HG02840 (cell line): ENCODE measurements around the gene TMEM123.

ENCODE experiments used
- ATAC-seq: cut with Tn5 transposase; IDR thresholded peaks from one replicate; pipeline ENCODE4 v1.9.1; 2021; ENCODE audit warnings: mild to moderate bottlenecking, moderate library complexity, moderate number of reproducible peaks; ENCODE audit not compliant: unreplicated experiment, low FRiP score

The TMEM123 gene, protein sequence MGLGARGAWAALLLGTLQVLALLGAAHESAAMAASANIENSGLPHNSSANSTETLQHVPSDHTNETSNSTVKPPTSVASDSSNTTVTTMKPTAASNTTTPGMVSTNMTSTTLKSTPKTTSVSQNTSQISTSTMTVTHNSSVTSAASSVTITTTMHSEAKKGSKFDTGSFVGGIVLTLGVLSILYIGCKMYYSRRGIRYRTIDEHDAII

DNA sequence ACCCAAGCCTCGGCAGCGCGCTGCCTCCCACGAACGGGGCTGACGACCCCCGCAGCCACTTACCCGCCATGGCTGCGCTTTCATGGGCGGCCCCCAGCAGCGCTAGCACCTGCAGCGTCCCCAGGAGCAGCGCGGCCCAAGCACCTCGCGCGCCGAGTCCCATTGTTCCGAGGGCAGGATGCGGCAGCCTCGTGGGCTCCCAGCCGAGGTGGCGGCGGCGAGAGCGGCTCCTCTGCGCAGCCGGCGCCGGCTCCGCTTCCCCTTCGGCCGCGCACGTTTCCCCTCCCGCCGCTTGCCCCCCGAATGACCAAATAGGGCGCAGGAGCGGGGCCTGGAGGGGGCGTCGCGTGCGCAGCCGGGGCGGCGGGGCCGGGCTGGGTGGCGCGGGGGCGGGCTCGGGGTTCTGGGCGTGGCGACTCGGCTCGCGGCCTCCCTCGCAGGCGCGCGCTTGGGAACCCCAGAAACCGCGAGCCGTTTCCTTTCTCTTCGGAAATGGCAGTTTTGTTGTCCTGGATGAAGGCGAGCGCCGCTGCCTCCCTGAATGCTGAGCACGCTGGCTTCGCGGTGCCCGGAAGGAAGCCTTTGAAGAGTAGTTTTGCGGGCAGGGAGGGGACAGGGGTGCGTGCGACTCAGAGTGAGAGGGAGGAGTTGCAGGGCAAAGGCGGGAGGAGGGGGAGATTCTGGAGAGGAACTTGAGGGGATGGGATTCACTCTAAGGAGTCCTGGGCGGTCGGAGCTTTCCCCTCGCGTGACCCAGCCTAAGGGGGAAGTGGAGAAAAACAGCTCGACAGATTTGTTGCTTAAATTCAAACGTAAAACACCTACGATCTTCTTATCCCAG, at the start of gene TMEM123:
TMEM123 (minus strand) TSS at position 305 of the 841 bp plus-strand sequence; CDS start at position 163, 142 bp downstream.
- peak; percentile 54 for ATAC-seq

DNA sequence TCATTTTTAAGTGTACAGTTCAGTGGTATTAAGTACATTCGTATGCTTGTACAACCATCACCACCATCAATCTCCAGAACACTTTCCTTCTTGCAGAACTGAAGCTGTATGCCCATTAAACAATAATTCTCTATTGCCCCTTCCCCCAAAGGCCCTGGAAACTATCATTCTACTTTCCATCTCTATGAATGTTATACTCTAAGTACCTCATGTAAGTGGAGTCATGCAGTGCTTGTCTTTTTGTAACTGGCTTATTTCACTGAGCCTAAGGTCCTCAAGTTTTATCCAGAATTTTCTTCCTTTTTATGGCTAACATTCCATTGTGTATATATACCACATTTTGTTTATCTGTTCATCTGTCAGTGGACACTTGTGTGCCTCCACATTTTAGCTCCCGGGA, 48.3 kb upstream of the TMEM123 start:
- no peak for ATAC-seq

DNA sequence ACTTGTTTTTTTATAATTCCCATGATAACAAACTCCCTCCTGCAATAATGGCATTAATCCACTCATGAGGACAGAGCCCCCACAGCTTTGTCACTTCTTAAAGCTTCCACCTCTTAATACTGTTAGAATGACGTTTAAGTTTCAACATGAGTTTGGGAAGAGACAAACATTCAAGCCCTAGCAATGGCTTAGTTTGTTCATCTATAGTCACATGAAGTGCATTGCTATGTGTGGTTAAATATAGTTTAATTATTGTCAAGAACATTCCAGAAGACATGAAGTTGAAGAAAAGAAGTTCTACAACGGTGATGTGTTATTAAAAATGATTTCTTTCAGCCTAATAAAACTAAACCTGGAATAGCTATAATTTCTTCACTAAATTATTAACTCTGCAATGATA, 47.4 kb upstream of the TMEM123 start:
- no peak for ATAC-seq

DNA sequence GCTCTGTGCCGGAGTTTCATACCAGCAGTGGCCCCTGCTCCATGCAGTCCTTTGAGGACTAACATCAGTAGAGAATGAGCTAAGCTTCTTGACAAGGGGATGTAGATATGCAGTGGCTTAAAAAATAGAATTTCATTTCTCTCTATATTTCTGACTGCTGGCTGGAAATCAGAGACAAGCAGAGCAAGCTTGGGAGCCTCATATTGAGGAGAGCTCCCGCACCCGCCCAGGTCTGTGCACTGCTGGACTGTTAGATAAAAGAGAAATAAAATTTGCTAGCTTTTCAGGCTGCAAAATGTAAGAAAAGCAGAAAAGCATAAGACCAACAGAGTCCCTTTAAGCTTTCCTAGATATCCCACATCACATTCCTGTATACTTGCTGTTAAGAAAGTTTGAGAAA, 46.6 kb upstream of the TMEM123 start:
- no peak for ATAC-seq

DNA sequence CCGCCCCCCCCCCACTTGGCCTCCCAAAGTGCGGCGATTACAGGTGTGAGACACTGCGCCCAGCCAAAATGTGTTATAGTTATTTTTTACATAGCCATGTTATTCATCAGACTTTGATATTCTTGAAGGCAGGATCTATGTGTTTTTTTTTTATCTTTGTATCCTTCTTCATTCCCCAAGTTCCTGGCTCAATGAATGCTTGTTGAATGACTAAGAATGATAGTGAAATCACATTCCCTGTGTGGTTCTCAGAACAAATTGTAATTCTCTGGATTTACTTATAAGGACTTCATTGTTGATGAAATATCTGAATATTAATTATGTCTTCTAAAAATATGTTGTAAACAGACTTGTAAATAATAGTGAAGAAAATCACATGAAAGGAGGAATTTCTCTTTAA, 44.5 kb upstream of the TMEM123 start:
- no peak for ATAC-seq

DNA sequence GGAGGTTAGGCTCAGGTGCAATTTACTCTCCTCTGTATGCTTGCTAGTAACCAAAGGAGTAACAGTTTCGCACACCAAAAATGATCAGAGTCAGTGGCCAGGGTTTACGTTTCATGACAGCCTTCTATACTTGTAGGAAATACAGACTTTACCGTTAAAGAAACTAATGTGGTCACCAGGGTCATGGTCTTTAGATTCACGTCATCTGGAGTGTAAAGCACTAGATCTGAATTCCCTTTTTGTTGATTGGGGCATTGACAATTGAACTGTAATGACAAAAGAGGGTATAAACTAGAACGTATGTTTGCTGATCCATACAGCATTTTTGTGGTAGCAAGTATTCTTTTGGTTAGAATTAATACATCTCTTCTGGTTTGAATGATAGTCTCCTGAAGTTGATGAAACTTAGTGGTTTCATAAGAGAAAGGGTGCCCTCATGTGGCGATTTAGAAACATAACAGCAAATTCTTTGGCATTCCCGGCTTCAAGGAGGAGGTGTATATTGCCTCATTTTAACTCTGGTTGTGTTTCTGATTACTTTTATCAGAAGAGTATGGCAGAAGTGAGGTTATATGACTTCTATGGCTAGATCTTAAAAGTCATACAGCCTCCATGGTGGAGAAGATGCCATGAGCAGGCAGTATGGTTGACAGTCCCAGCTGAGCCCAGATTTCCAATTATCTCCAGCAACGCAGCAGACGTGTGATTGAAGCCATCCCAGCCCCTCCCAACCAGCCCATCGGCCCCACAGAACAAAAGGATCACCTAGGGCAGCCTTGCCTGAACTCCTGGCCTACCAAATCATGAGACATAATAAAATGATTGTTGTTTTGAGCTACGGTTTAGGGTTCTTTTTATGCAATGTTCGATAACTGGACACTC, 42.8 kb upstream of the TMEM123 start:
- ATAC-seq = peak; percentile 75

DNA sequence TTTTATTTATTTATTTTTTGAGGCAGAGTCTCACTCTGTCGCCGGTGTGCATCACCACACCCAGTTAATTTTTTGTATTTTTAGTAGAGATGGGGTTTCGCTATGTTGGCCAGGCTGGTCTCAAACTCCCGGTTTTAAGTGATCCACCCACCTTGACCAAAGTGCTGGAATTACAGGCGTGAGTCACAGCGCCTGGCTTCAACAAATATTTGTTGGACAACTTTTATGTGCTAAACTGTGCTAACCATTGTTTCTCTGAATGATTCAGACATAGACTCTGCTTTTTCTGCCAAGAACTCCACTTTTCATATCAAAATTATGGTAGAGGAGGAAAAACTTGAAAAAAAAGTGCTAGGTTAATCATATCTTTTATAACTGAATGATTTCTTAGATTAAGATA, 41.7 kb upstream of the TMEM123 start:
- no peak for ATAC-seq

DNA sequence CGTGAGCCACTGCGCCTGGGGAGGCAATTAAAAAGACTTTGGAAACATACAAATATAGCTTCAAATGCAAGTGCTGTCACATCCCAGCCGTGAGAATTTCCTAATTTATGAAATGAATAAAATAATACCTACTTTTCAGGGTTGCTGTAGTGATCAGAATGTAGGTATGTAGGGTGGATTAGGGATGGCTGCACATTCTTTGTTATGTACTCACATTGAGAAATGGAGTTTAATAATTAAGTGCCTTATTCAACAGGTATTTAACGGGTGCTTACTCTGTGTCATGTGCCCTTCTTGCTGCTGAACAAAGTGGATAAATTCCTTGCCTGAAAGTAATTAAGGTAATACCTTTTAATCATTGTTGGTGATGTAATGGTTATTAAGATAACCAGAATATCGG, 41.0 kb upstream of the TMEM123 start:
- no peak for ATAC-seq

DNA sequence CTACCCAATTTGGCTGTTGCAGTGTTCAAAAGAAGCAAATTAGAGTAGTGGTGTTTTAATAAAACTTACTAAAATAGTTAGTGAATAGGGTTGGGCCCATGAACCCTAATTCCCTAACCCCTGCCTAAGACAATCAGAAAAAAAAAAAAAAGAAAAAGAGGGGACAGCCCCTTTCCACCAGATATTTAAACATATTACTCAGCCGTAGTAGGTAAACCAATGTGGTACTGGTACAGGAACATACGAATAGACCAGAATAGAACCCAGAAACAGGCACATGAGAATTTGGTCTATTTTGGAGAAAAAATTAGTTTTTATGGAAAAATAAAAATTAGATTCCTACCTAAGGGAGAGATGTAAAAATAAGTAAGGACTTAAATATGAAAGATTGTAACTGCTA, 39.4 kb upstream of the TMEM123 start:
- ATAC-seq = no peak

DNA sequence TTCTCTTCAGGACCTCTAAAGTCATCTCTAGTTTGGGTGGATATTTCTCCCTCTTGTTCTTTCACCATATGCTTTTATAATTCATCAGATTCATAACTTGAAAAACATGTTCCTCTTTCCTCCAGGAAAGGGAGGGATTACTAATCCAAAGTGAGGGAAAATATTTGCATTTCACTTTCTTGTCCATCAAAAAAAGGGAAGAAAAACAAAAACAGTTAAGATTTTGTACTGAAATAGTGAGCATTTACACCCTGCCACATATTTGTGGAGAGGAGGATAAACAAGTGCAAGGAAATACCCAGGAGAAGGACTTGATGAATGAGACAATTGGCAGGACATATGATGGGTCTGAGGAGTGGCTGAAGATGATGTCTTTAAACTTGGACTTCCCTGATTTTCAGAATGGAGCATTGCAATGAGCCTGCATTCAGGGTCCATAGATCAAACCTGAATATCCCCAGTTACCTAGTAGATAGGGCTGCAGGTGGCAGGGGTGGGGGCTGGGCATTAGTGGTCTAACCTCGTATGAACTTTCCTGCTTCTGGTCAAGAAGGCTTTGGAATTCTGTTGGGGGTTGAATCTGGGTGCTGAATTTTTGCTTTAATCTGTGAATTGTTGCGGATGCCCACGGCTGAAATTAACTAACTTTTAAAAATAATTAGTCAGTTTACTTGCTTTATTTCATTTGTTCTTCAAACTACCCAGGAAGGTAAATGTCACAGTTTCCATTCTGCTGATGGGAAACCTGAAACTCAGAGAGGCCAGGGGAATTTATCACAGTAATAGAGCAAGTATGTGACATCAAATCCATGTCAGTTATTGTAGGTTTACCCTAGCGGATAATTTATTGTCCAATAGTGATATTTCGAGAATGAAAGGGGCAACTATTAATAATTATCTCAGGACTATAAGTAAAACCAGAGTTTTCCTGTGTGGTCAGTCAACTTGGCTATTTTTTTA, 36.9 kb upstream of the TMEM123 start:
- no peak for ATAC-seq

DNA sequence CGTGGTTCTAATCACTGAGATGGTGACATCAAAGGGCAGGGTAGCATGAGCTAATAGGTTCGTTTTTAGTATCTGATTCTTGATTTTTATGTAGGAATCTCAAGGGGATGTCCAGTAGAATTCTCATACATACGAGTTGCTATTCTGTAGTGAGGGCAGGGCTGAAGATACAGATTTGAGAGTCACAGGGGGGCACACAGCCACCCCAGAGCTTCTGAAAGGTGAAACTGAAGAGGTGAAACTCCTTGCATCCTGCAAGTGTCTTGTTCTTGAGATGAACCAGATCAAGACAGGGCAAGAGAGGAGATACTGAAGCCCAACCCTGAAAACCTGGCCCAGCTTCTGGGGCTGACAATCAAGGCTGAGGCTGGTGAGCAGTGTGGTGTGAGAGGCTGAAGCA, 35.6 kb upstream of the TMEM123 start:
- peak; percentile 73 for ATAC-seq

DNA sequence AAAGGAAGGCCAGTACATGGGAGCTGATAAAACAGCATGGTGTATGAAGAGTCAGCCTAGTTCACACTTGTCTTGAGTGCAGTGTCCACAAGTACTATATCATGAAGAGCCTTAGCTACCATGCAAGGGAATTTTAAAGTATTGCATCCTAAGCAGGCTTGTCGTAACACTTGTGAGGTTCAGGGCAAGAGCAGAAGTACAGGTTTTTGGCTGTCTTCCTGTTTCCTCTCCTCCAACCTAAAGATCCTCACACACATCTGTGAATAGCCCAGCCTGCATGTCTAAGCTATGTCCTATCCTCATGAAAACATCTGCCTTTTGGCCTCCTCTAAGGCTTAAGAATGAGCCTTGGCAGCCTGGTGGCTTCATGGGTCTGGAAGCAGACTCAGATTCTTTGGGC, 34.6 kb upstream of the TMEM123 start:
- ATAC-seq = no peak

DNA sequence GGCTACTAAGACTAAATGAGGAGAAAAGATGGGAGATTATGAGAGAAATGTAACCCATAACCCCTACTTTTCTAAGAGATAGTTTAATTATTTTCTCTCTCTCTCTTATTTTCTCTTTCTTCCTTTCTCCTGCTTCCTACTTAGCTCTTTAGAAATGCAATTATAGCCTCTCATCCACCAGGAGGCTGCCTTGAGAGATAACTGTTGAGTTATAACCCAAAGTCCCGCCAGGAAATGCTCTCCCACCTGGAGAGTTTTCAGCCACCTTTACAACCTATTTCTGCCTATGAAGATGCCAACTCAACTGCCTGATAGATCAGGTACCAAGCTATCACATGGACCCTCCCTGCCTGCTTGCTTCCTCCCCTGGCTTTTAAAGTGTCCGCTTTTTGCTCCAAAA, 34.0 kb upstream of the TMEM123 start:
- no peak for ATAC-seq

DNA sequence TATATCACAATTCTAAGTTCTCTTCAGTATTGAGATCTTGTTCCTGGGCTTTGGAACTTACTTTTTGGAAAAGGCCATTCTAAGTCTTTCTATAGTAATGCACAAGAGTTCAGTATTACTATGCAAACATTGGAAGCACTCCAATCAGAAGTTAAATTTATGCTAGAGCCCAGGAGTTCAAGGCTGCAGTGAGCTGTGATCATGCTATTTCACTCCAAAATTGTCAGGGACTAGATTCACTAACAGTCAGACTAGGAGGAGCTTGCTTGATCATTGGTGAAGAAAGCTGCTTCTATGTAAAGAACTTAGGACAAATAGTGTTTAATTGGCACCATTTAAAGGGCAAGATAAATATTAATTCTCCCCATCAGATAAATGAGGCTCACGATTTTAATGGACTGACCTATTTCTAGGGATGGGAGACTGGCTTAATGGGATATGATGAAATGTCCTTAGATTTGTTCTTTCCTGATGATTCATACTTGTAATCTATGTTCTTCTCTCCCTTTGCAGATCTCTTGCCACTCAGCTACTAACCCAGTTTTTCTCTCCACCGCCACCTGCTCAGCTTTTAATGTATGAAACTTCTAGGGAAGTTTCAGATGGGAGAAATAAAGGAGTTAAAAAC, 32.6 kb upstream of the TMEM123 start:
- no peak for ATAC-seq

DNA sequence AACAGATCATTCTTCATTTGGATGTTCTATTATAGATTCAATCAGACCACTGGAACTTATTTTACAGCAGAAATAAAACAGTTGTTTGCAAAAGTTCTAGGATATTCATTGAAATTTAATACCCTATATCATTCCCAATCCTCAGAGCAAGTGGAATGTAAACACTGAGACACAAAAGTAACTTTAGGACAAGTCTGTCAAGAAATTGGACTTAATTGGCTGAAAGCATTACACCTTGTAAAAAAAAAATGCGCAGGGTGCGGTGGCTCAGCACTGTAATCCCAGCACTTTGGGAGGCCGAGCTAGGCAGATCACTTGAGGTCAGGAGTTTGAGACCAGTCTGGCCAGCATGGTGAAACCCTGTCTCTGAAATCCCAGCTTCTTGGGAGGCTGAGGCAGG, 29.9 kb upstream of the TMEM123 start:
- ATAC-seq = no peak

DNA sequence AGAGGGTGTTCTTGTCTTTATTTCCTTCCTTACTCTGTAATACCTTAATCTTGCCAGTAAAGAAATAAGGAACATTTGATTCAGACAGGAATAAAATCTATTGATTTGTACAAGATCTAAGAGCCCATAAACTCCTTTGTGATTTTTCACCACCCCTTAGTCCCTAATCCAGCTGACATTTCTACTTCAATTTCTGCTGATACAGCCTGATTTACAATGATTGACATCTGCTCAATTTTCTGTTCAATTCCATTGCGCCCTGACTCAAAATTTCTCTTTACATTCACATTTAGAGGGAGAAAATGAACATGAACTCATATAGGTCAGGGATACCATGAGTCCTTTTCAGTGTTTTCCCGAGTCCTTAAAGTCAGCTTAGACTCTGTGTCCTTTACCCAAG, 27.2 kb upstream of the TMEM123 start:
- ATAC-seq = no peak

DNA sequence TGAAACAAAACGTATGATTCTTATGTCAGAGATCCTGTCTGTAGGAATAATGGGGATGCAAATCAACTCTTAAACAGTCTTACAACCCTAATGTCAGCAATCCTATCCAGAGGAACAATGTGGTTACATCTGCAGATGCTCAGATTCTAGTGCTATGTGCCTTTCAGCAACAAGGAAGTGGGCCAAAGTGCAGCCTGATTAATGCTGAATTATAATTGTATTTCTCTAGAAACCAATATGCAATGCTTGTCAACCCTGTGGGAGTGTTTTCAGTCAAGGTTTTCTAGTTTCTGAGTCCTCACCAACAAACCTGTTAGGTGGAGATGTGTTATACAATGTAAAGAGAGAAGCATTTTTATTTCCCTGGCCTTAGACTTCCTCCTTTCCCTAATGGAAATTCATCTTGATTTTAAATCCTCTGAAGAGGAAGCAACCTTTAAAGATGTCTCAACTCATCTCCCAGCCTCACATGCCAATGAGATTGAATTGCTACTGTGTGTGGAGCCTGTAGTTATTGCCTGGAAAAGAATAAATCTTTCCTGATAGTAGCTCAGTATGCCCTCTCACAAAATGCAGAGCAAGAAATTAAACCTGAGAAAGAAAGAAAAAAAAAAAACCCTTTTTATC, 26.2 kb upstream of the TMEM123 start:
- no peak for ATAC-seq

DNA sequence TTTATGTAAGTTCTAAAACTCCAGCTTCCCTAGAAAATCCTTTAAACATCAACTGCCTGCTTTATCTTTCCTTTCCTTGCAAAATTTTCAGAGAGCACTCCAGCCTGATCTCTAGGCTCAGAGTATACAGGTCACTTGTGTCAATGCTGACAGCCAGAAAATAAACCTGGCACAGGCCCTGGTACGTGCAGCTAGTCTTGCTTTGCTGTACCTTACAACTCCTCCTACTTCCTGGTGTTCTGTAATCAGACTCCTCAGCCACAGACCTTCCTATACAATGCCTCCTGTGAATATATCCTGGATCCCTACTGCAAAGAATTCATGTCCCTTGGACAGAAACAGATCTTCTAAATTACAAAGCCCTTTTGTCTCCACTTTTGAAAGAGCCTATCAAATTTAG, 24.2 kb upstream of the TMEM123 start:
- no peak for ATAC-seq

DNA sequence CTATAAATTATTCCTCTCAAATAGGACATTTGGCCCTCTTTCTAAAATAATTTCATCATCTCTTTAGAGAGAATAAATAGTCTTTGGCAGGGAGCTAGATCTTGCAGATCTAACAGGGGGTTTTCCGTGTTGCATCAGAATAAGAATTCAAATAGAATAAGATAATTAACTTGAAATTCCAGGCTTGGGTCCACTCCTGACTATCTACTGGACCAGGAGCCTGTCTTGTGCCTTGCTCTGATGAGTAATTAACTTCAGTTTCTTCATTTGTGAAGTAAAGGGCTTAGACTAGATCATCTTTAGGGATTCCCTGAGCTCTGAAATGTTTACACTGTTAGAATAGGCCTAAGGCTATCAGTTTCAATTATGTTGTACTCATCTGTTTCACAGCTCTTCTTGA, 23.5 kb upstream of the TMEM123 start:
- ATAC-seq = no peak
